MM.1S (cell line): Measurements from ENCODE around the gene TSPAN31.

Source experiments
- DNase-seq: peaks from one replicate; pipeline ENCODE4 v3.0.0-alpha.2; 2015
- H2AFZ ChIP-seq: fragments of 300-600 bp; sonication (generic); 2 replicates; pipeline ENCODE4 v1.6.0; 2016; ENCODE audit warnings: antibody characterized with exemption, low read length
- H3F3A ChIP-seq: fragments of 300-600 bp; sonication (generic); 2 replicates; pipeline ENCODE4 v1.6.1; 2016; ENCODE audit warnings: mild to moderate bottlenecking, antibody characterized with exemption, low read length, moderate library complexity, mixed read lengths; ENCODE audit not compliant: insufficient read depth
- H3K27ac ChIP-seq: fragments of 300-600 bp; sonication (generic); 2 replicates; pipeline ENCODE4 v1.5.1; 2016; ENCODE audit warnings: mild to moderate bottlenecking, low read length
- H3K27me3 ChIP-seq: fragments of 300-600 bp; sonication (generic); replicated peaks from 2 replicates; pipeline ENCODE4 v1.6.0; 2016; ENCODE audit warnings: low read length; ENCODE audit not compliant: insufficient read depth
- H3K36me3 ChIP-seq: fragments of 300-600 bp; sonication (generic); replicated peaks from 2 replicates; pipeline ENCODE4 v1.6.1; 2016; ENCODE audit warnings: mild to moderate bottlenecking, low read length, mixed read lengths; ENCODE audit not compliant: insufficient read depth
- H3K4me1 ChIP-seq: fragments of 300-600 bp; sonication (generic); 2 replicates; pipeline ENCODE4 v1.6.1; 2016; ENCODE audit warnings: low read length, mixed read lengths
- H3K4me2 ChIP-seq: fragments of 300-600 bp; sonication (generic); 2 replicates; pipeline ENCODE4 v1.6.0; 2016; ENCODE audit warnings: low read depth, low read length
- H3K4me3 ChIP-seq: fragments of 300-600 bp; sonication (generic); 2 replicates; pipeline ENCODE4 v1.5.1; 2016; ENCODE audit warnings: low read length, mixed read lengths
- H3K79me2 ChIP-seq: fragments of 300-600 bp; sonication (generic); 2 replicates; pipeline ENCODE4 v1.6.1; 2016; ENCODE audit warnings: mixed run types, low read length, mixed read lengths
- H3K9ac ChIP-seq: fragments of 300-600 bp; sonication (generic); 2 replicates; pipeline ENCODE4 v1.6.1; 2016; ENCODE audit warnings: low read length, mixed read lengths
- H3K9me2 ChIP-seq: fragments of 300-600 bp; sonication (generic); replicated peaks from 2 replicates; pipeline ENCODE4 v1.6.1; 2016; ENCODE audit warnings: mild to moderate bottlenecking, low read length, mixed read lengths; ENCODE audit not compliant: insufficient read depth
- H3K9me3 ChIP-seq: fragments of 300-600 bp; sonication (generic); replicated peaks from 2 replicates; pipeline ENCODE4 v1.6.1; 2016; ENCODE audit warnings: mild to moderate bottlenecking, low read length, mixed read lengths; ENCODE audit not compliant: insufficient read depth
- H4K20me1 ChIP-seq: fragments of 300-600 bp; sonication (generic); 2 replicates; pipeline ENCODE4 v1.6.1; 2016; ENCODE audit warnings: mild to moderate bottlenecking, low read length, moderate library complexity, mixed read lengths; ENCODE audit not compliant: insufficient read depth
- EZH2 ChIP-seq: fragments of 300-600 bp; sonication (generic); optimal IDR thresholded peaks from 2 replicates; pipeline ENCODE3; 2017; ENCODE audit warnings: low read depth, mild to moderate bottlenecking, antibody characterized with exemption, low read length, mixed read lengths
- EZH2phosphoT487 ChIP-seq: fragments of 300-600 bp; sonication (generic); IDR thresholded peaks from 2 replicates; pipeline ENCODE4 v1.6.1; 2018; ENCODE audit warnings: antibody characterized with exemption, low read length
- TF ChIP-seq, protein P1 (sequence below): fragments of 300-600 bp; sonication (generic); IDR thresholded peaks from 2 replicates; pipeline ENCODE4 v1.5.1; 2016; ENCODE audit warnings: antibody characterized with exemption, low read length, mixed read lengths

Gene TSPAN31, protein sequence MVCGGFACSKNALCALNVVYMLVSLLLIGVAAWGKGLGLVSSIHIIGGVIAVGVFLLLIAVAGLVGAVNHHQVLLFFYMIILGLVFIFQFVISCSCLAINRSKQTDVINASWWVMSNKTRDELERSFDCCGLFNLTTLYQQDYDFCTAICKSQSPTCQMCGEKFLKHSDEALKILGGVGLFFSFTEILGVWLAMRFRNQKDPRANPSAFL

DNA sequence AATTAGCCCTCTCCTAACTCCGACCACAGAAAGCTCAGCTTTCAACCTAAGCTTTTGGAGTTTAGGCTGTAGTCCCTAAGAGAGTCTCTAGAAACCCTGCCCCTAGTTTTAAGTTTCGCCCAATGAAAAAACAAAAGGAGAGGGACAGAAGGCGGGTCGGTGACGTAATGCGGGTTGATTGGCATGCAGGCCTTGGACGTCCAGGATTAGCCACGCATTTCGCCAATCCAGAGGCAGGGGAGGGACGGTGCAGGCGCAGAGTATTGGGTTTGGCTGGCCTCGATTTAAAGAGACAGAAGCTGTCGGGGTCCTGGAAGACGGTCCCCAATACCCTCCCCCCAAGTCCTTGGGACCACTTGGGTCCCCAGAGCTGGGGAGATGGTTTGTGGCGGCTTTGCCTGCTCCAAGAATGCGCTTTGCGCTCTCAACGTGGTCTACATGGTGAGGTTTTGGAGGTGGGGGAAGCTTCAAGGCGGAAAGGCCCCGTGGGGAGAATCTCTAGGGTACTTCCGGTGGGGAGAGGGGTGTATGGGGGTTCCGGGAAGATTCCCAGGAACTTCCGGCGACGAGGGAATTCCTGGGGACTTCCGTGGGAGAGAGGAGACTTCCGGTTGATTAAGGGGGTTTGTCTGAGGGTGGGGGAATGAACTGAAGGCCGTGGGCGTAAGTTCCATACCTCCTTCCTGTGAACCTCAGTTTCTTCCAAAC is at the start of gene TSPAN31:
TSPAN31 (plus strand) TSS at position 263 of the 708 bp plus-strand sequence; CDS start at position 379, 116 bp downstream.
- H3F3A ChIP-seq = peaks cover 42% of the 10 kb centered on the region
- peak within 1 kb of the TSS; percentile 75 for H3K27ac ChIP-seq
- peak within 1 kb of the TSS; percentile 89 for H3K4me2 ChIP-seq
- H3K4me3 ChIP-seq = peak within 1 kb of the TSS; percentile 82
- peak; percentile 98 for DNase-seq
- no peaks in the 10 kb centered on the region for H3K9me2 ChIP-seq
- no peaks in the 10 kb centered on the region for H4K20me1 ChIP-seq
- no peaks in the 10 kb centered on the region for H3K27me3 ChIP-seq
- TF ChIP-seq EZH2 (no peak), EZH2phosphoT487 (no peak)
- TF ChIP-seq, protein P1, sequence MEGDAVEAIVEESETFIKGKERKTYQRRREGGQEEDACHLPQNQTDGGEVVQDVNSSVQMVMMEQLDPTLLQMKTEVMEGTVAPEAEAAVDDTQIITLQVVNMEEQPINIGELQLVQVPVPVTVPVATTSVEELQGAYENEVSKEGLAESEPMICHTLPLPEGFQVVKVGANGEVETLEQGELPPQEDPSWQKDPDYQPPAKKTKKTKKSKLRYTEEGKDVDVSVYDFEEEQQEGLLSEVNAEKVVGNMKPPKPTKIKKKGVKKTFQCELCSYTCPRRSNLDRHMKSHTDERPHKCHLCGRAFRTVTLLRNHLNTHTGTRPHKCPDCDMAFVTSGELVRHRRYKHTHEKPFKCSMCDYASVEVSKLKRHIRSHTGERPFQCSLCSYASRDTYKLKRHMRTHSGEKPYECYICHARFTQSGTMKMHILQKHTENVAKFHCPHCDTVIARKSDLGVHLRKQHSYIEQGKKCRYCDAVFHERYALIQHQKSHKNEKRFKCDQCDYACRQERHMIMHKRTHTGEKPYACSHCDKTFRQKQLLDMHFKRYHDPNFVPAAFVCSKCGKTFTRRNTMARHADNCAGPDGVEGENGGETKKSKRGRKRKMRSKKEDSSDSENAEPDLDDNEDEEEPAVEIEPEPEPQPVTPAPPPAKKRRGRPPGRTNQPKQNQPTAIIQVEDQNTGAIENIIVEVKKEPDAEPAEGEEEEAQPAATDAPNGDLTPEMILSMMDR = no peak
- H2AFZ ChIP-seq = peak within 1 kb of the TSS; percentile 56
- peaks cover 43% of the 10 kb centered on the region for H3K79me2 ChIP-seq
- H3K9me3 ChIP-seq = no peaks in the 10 kb centered on the region
- H3K9ac ChIP-seq = peak within 1 kb of the TSS; percentile 87
- H3K36me3 ChIP-seq = 0 out of 2 replicates have a peak, but pooled peaks cover 7% of the 10 kb centered on the region
- peaks cover 28% of the 10 kb centered on the region for H3K4me1 ChIP-seq

DNA sequence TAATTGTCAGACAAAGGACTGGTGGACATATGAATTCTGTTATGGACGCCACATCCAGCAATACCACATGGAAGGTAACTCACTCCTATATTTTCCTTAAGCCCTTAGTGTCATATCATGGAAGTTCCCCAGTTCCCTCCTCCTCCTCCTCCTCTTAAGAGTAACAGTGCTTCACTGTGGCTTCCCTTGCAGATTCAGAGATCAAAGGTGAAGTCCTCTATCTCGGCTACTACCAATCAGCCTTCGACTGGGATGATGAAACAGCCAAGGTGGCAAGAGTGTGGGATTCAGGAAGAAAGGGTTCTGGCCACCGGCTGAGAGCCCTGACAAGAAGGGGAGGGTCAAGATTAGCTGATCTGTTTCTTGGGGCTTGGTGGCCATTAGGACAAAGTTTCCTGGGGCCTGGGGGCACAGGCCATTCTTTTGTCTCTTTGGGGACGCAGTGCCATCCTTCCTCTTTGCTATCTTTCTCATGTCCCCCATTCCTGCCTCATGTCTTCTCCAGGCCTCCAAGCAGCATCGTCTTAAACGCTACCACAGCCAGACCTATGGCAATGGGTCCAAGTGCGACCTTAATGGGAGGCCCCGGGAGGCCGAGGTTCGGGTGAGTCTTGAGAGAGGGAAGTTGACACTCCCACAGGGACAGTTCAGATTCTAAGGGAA is 48.9 kb upstream of the TSPAN31 start:
- Histone ChIP-seq H2AFZ (no peak overlapping the region), H3K4me2 (no peak overlapping the region), H3K4me3 (no peak overlapping the region), H3K9me3 (no peaks in the 10 kb centered on the region), H4K20me1 (no peaks in the 10 kb centered on the region), H3K27me3 (no peaks in the 10 kb centered on the region), H3F3A (no peaks in the 10 kb centered on the region), H3K36me3 (peaks cover 8% of the 10 kb centered on the region; the same call in 1 of the 2 replicates), H3K4me1 (peaks cover 8% of the 10 kb centered on the region; the same call in 1 of the 2 replicates), H3K79me2 (peaks cover 23% of the 10 kb centered on the region), H3K9ac (no peak overlapping the region), H3K27ac (no peak overlapping the region), H3K9me2 (no peaks in the 10 kb centered on the region)
- no peak for TF ChIP-seq EZH2
- TF ChIP-seq, protein P1 = no peak
- TF ChIP-seq EZH2phosphoT487 = no peak
- DNase-seq = no peak

DNA sequence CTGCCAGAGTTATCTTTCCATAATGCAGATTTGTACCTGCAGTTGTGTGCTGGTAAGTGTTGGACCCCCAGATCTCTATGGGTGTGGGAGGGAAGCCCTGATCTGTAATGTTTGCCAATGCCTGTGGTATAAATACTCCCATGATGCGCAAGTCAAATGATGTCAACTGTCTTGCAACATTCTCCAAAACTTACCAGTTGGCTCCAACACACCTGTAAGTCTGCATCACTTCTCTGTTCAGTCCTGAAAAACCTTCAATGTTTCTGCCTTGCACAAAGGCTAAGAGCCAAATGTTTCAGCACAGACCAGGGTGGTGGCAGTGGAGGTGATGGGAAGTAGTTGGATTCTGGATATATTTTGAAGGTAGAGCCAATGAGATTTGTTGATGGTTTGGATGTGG is 47.8 kb upstream of the TSPAN31 start:
- no peaks in the 10 kb centered on the region for H3K27me3 ChIP-seq
- TF ChIP-seq, protein P1 = no peak
- no peak for TF ChIP-seq EZH2phosphoT487
- TF ChIP-seq EZH2 = no peak

More for the DNA sequence above, 47.8 kb upstream of the TSPAN31 start:
- no peak overlapping the region for H3K9ac ChIP-seq
- H3K9me2 ChIP-seq = no peaks in the 10 kb centered on the region
- H3K4me1 ChIP-seq = peaks cover 8% of the 10 kb centered on the region; the same call in 1 of the 2 replicates
- H2AFZ ChIP-seq = no peak overlapping the region
- no peak overlapping the region for H3K27ac ChIP-seq
- no peak overlapping the region for H3K4me3 ChIP-seq
- no peaks in the 10 kb centered on the region for H3F3A ChIP-seq
- no peaks in the 10 kb centered on the region for H4K20me1 ChIP-seq
- H3K36me3 ChIP-seq = peaks cover 8% of the 10 kb centered on the region; the same call in 1 of the 2 replicates
- no peak overlapping the region for H3K4me2 ChIP-seq
- DNase-seq = no peak
- peaks cover 23% of the 10 kb centered on the region for H3K79me2 ChIP-seq
- no peaks in the 10 kb centered on the region for H3K9me3 ChIP-seq
